Fibroblast of lung (primary cell): Measurements from ENCODE around the gene CLDN18. TPM values are rescaled to one million over a fixed set of nuclear protein-coding genes. Genes with fewer than 3 reads are reported as not detected.

Experiments
- DNase-seq, 2 donors: peaks; one replicate each; pipeline versions ENCODE4 v3.0.0 to v3.0.0-alpha.2; 2010; ENCODE audit warnings: low read depth in 2 of 2
- H2AFZ ChIP-seq: 2 replicates; pipeline ENCODE4 v1.5.1; 2012; ENCODE audit warnings: low read length, control low read depth, inconsistent platforms
- H3K27ac ChIP-seq: 2 replicates; pipeline ENCODE4 v1.5.1; 2011; ENCODE audit warnings: low read length, control low read depth; ENCODE audit not compliant: insufficient read depth
- H3K27me3 ChIP-seq: 2 replicates; pipeline ENCODE4 v1.5.1; 2011; ENCODE audit warnings: mild to moderate bottlenecking, low read length; ENCODE audit not compliant: control insufficient read depth, insufficient read depth
- H3K36me3 ChIP-seq: 2 replicates; pipeline ENCODE4 v1.5.1; 2011; ENCODE audit warnings: low read length; ENCODE audit not compliant: control insufficient read depth, insufficient read depth
- H3K4me1 ChIP-seq: 2 replicates; pipeline ENCODE4 v1.5.1; 2011; ENCODE audit warnings: low read length; ENCODE audit not compliant: control insufficient read depth, insufficient read depth; ENCODE audit errors: extremely low read depth
- H3K4me2 ChIP-seq: 2 replicates; pipeline ENCODE4 v1.5.1; 2011; ENCODE audit warnings: low read length, control low read depth; ENCODE audit not compliant: insufficient read depth; ENCODE audit errors: extremely low read depth
- H3K4me3 ChIP-seq, 4 experiments: fragments of 200-600 bp in 1 of 4; sonication (generic) in 1 of 4; replicated peaks in 1 of 4; 2 replicates each; pipeline ENCODE4 v1.5.1; 2011 to 2016; ENCODE audit warnings: low read length in 4 of 4, low read depth in 3 of 4, mild to moderate bottlenecking in 3 of 4, control low read depth in 2 of 4, inconsistent platforms in 1 of 4, mixed read lengths in 1 of 4; ENCODE audit not compliant: insufficient read depth in 1 of 4; ENCODE audit errors: control extremely low read depth in 1 of 4
- H3K79me2 ChIP-seq: 2 replicates; pipeline ENCODE4 v1.5.1; 2012; ENCODE audit warnings: mild to moderate bottlenecking, low read length, inconsistent platforms; ENCODE audit not compliant: control insufficient read depth, insufficient read depth
- H3K9ac ChIP-seq: 2 replicates; pipeline ENCODE4 v1.5.1; 2011; ENCODE audit warnings: mild to moderate bottlenecking, low read length, control low read depth; ENCODE audit not compliant: insufficient read depth
- H3K9me3 ChIP-seq: 2 replicates; pipeline ENCODE4 v1.5.1; 2012; ENCODE audit warnings: low read depth, low read length; ENCODE audit not compliant: control insufficient read depth, insufficient read depth
- H4K20me1 ChIP-seq: 2 replicates; pipeline ENCODE4 v1.5.1; 2011; ENCODE audit warnings: low read length; ENCODE audit not compliant: control insufficient read depth, insufficient read depth; ENCODE audit errors: extremely low read depth
- CTCF ChIP-seq, 2 donors: IDR thresholded peaks in 1 of 2; conservative IDR thresholded peaks in 1 of 2; 1 replicate in 1 of 2; 2 replicates in 1 of 2; pipeline ENCODE4 v1.5.1; 2011 to 2012; ENCODE audit warnings: low read length in 2 of 2, control low read depth in 1 of 2, inconsistent platforms in 1 of 2, low read depth in 1 of 2, mild to moderate bottlenecking in 1 of 2
- EZH2 ChIP-seq: IDR thresholded peaks from 2 replicates; pipeline ENCODE4 v1.5.1; 2012; ENCODE audit warnings: low read length, control low read depth, mild to moderate bottlenecking; ENCODE audit errors: missing control alignments
- polyA plus RNA-seq, 2 donors: library from polyadenylated mRNA; depleted of rRNA in 1 of 2; stranded (reverse) in 1 of 2; unstranded in 1 of 2; fragments of >200 nt; gene quantifications; 2 replicates each; pipeline ENCODE4 v1.2.1, GENCODE V29; 2011 to 2012; ENCODE audit warnings: missing spikeins in 1 of 2
- total RNA-seq: library from RNA; depleted of rRNA; stranded (reverse); fragments of >200 nt; gene quantifications from 2 replicates; pipeline ENCODE4 v1.2.1, GENCODE V29; 2014

Gene CLDN18
- total and polyA plus RNA-seq, 2 donors (not counting 1 experiment from before 2014, with no cell fraction given), result not detected

- Histone ChIP-seq H3K27ac (no peak overlapping the region), H3K4me1 (no peaks in the 10 kb centered on the region), H3K27me3 (no peaks in the 10 kb centered on the region), H3K4me3 (no peak overlapping the region), H3K36me3 (peaks cover 8% of the 10 kb centered on the region), H3K9me3 (no peaks in the 10 kb centered on the region), H2AFZ (no peak overlapping the region), H3K9ac (no peak overlapping the region), H3K79me2 (no peaks in the 10 kb centered on the region), H3K4me2 (no peak overlapping the region), H4K20me1 (no peaks in the 10 kb centered on the region)
- peak; percentile 64 to 87 for DNase-seq
- TF ChIP-seq EZH2 (no peak), CTCF (conservative IDR thresholded peaks at IDR 0.05 in 1 of 2, IDR thresholded peaks at IDR 0.05 in 1 of 2; ENCODE audit: low read depth in 1 of 2, low read length in 2 of 2) (peak; percentile 98 to 100)
Measured at GRCh38 chr3:138068579-138069174, 58.7 kb downstream of the CLDN18 start.

GRCh38 chr3:138070006-138070405 lies 60.0 kb downstream of the CLDN18 start:
- Histone ChIP-seq H3K27me3 (no peaks in the 10 kb centered on the region), H2AFZ (no peak overlapping the region), H3K9ac (no peak overlapping the region), H3K27ac (no peak overlapping the region), H3K79me2 (no peaks in the 10 kb centered on the region), H3K4me3 (no peak overlapping the region), H3K36me3 (peaks cover 7% of the 10 kb centered on the region), H3K9me3 (no peaks in the 10 kb centered on the region), H3K4me1 (no peaks in the 10 kb centered on the region), H3K4me2 (no peak overlapping the region), H4K20me1 (no peaks in the 10 kb centered on the region)
- DNase-seq, result no peak
- no peak for TF ChIP-seq EZH2
- TF ChIP-seq CTCF (conservative IDR thresholded peaks at IDR 0.05 in 1 of 2, IDR thresholded peaks at IDR 0.05 in 1 of 2; ENCODE audit: low read depth in 1 of 2, low read length in 2 of 2), result no peak

GRCh38 chr3:138072796-138073195 lies 62.8 kb downstream of the CLDN18 start:
- H3K4me3 ChIP-seq, result no peak overlapping the region
- no peaks in the 10 kb centered on the region for H3K4me1 ChIP-seq
- no peaks in the 10 kb centered on the region for H3K79me2 ChIP-seq
- peaks cover 5% of the 10 kb centered on the region for H3K36me3 ChIP-seq
- no peaks in the 10 kb centered on the region for H3K27me3 ChIP-seq
- H3K9ac ChIP-seq, result no peak overlapping the region
- H3K4me2 ChIP-seq, result no peak overlapping the region
- no peaks in the 10 kb centered on the region for H4K20me1 ChIP-seq
- no peak for TF ChIP-seq CTCF (conservative IDR thresholded peaks at IDR 0.05 in 1 of 2, IDR thresholded peaks at IDR 0.05 in 1 of 2; ENCODE audit: low read depth in 1 of 2, low read length in 2 of 2)
- TF ChIP-seq EZH2, result no peak
- no peak overlapping the region for H2AFZ ChIP-seq
- DNase-seq, result no peak
- H3K27ac ChIP-seq, result no peak overlapping the region
- H3K9me3 ChIP-seq, result no peaks in the 10 kb centered on the region
